Endothelial cell (in vitro differentiated cells): Measurements from ENCODE around the gene EFCAB6. TPM values are rescaled to one million over a fixed set of nuclear protein-coding genes. Genes with fewer than 3 reads are reported as not detected.

ENCODE experiments used
- DNase-seq: peaks from one replicate; pipeline ENCODE4 v3.0.0; 2021; ENCODE audit warnings: low spot score
- H3K27ac Mint-ChIP-seq: one replicate; pipeline ENCODE4 v1.8.0; 2021; ENCODE audit warnings: mixed read lengths, inconsistent platforms; ENCODE audit not compliant: unreplicated experiment
- H3K27me3 Mint-ChIP-seq: one replicate; pipeline ENCODE4 v1.8.0; 2021; ENCODE audit warnings: mild to moderate bottlenecking, moderate library complexity, mixed read lengths, inconsistent platforms; ENCODE audit not compliant: unreplicated experiment
- H3K36me3 Mint-ChIP-seq: one replicate; pipeline ENCODE4 v1.8.0; 2021; ENCODE audit warnings: mild to moderate bottlenecking, low read depth, mixed read lengths, inconsistent platforms; ENCODE audit not compliant: unreplicated experiment
- H3K4me1 Mint-ChIP-seq: one replicate; pipeline ENCODE4 v1.8.0; 2021; ENCODE audit warnings: mild to moderate bottlenecking, mixed read lengths, inconsistent platforms; ENCODE audit not compliant: unreplicated experiment
- H3K4me3 Mint-ChIP-seq: one replicate; pipeline ENCODE4 v1.8.0; 2021; ENCODE audit warnings: mild to moderate bottlenecking, mixed read lengths, inconsistent platforms; ENCODE audit not compliant: unreplicated experiment
- H3K9me3 Mint-ChIP-seq: one replicate; pipeline ENCODE4 v1.8.0; 2021; ENCODE audit warnings: mixed read lengths, inconsistent platforms; ENCODE audit not compliant: unreplicated experiment
- total RNA-seq: library from RNA; stranded (reverse); fragmentation: NEBNext Ultra II Directional; extraction: Animal tissue kit (Norgen Biotek cat#: 25700); gene quantifications from one replicate; pipeline ENCODE4 v1.2.1, GENCODE V29; 2021; ENCODE audit not compliant: unreplicated experiment
- TF ChIP-seq, protein P1 (sequence below): fragments of 200-600 bp; sonication (generic); IDR thresholded peaks from one replicate; pipeline ENCODE4 v1.5.0; 2021; ENCODE audit warnings: antibody characterized with exemption; ENCODE audit not compliant: unreplicated experiment

EFCAB6 gene
- total RNA-seq, 1 donor from 2014 or later, result 0.69 TPM

DNA sequence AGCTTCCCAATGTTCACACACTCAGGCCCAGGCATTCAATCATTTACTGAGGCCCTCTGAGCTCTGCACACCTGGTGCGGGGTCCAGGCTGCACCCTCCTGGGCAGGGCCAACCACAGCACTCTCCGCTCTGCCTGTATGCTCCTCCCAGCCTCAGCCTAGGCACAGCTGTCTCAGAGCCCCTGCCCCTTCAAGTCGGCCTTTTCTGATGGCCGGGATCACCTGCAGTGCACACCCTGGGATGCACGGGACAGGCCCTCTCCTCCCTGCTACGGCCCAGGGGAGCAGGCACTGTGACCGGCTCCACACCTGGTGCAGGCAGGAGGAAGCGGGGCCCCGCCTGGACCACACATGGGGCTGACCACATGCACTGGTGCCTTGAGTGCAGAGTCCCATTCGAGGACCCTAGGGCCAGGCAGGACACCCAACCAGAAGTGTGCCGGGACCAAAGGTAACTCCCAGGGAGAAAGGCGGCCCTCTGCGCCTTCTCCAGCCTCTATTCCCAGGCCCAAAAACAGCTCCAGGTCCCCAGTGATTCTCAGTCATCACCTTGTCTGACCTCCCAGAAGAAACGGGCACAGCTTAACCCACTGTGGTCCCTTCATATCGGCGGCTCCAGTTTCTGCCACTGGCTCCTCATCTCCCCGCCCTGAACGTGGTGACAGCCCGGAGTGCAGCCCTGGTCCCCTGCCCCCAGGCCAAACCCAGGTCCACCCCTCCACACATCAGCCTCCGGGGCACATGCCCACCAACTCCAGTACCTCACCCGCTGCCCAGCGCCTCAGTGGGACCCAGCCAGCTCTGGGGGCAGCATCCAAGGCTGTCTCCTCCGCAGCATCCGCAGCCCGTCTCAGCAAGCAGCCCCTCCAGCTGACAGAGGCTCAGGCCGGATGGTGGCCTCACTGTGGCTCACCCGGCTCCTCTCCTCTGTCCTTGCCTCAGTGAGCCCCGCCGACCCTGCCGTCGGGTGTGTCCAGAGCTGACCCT is 32.7 kb upstream of the EFCAB6 start:
- TF ChIP-seq, protein P1, sequence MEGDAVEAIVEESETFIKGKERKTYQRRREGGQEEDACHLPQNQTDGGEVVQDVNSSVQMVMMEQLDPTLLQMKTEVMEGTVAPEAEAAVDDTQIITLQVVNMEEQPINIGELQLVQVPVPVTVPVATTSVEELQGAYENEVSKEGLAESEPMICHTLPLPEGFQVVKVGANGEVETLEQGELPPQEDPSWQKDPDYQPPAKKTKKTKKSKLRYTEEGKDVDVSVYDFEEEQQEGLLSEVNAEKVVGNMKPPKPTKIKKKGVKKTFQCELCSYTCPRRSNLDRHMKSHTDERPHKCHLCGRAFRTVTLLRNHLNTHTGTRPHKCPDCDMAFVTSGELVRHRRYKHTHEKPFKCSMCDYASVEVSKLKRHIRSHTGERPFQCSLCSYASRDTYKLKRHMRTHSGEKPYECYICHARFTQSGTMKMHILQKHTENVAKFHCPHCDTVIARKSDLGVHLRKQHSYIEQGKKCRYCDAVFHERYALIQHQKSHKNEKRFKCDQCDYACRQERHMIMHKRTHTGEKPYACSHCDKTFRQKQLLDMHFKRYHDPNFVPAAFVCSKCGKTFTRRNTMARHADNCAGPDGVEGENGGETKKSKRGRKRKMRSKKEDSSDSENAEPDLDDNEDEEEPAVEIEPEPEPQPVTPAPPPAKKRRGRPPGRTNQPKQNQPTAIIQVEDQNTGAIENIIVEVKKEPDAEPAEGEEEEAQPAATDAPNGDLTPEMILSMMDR, result no peak
- no peak for DNase-seq
- H3K4me1 Mint-ChIP-seq, result peaks cover 43% of the 10 kb centered on the region
- peaks cover 9% of the 10 kb centered on the region for H3K27me3 Mint-ChIP-seq
- no peaks in the 10 kb centered on the region for H3K9me3 Mint-ChIP-seq
- H3K36me3 Mint-ChIP-seq, result peaks cover 6% of the 10 kb centered on the region
- H3K4me3 Mint-ChIP-seq, result no peak overlapping the region
- H3K27ac Mint-ChIP-seq, result no peak overlapping the region

- H3K9me3 Mint-ChIP-seq, result no peaks in the 10 kb centered on the region
- H3K36me3 Mint-ChIP-seq, result peaks cover 6% of the 10 kb centered on the region
- peaks cover 7% of the 10 kb centered on the region for H3K27me3 Mint-ChIP-seq
- H3K27ac Mint-ChIP-seq, result no peak overlapping the region
- TF ChIP-seq, protein P1, result no peak
- peaks cover 39% of the 10 kb centered on the region for H3K4me1 Mint-ChIP-seq
- no peak overlapping the region for H3K4me3 Mint-ChIP-seq
- no peak for DNase-seq
Measured at GRCh38 chr22:43843783-43844530, 31.9 kb upstream of the EFCAB6 start.

DNA sequence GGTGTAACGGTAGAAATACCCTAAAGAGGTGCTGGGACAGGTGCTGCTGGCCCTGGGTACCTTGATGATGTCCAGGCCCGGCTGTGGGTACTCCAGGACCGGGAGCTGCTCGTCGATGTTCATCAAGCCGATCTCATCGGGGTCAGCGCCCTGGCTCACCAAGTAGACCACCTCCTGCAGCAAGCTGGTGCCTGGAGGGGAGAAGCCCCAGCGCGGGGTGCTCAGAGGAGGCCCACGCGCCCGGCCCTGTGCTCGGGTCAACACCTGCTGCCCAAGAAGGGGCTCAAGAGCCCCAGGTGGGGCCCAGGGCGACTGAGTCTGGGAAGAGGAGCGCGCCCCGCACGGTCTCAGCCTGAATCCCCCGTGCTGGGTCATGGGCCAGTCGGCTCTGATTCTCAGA is 29.6 kb upstream of the EFCAB6 start:
- no peak overlapping the region for H3K4me3 Mint-ChIP-seq
- H3K9me3 Mint-ChIP-seq, result no peaks in the 10 kb centered on the region
- H3K27ac Mint-ChIP-seq, result no peak overlapping the region
- TF ChIP-seq, protein P1, result no peak
- H3K27me3 Mint-ChIP-seq, result peaks cover 4% of the 10 kb centered on the region
- peaks cover 31% of the 10 kb centered on the region for H3K4me1 Mint-ChIP-seq
- peaks cover 14% of the 10 kb centered on the region for H3K36me3 Mint-ChIP-seq
- DNase-seq, result no peak

DNA sequence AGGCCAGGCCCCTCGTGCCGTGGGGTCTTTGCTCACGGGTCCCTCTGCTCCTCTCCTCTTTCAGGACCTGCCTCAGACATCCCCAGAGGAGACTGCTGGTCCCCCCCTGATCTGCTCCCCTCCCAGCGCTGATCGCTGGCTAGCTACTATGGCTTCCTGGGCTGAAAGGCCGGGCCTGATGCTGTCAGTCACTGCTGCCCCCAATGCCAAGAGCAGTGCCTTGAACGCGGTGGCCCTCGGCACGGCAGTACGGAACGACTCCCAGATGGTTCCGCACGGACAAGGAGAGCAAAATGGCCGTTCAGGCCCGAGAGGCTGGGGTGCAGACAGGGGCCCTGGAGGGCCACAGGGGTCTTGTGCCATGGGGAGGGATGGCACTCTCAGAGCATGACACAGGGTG is 28.7 kb upstream of the EFCAB6 start:
- DNase-seq, result no peak
- Mint-ChIP-seq H3K9me3 (no peaks in the 10 kb centered on the region), H3K36me3 (peaks cover 11% of the 10 kb centered on the region), H3K27me3 (peaks cover 1% of the 10 kb centered on the region), H3K4me1 (peaks cover 22% of the 10 kb centered on the region), H3K27ac (no peak overlapping the region), H3K4me3 (no peak overlapping the region)
- TF ChIP-seq, protein P1, result no peak
